ENCODE measurements around the gene LCOR. TPM values are rescaled to one million over a fixed set of nuclear protein-coding genes. Genes with fewer than 3 reads are reported as not detected.

Gene LCOR
- total RNA-seq, 2 donors from 2014 or later: 36.9 to 43.3 TPM

GRCh38 chr10:96880575-96880974 lies 48.5 kb downstream of the LCOR start:
- Mint-ChIP-seq H3K27ac (peak overlapping the region; percentile 35), H3K9me3 (no peaks in the 10 kb centered on the region), H3K27me3 (ENCODE audit: insufficient read depth) (no peaks in the 10 kb centered on the region), H3K4me3 (no peak overlapping the region), H3K4me1 (peaks cover 5% of the 10 kb centered on the region), H3K36me3 (ENCODE audit: low read depth) (peaks cover 10% of the 10 kb centered on the region)
- WGBS, 2 experiments (ENCODE audit: insufficient coverage in 1 of 2, insufficient read length in 1 of 2): 63% methylated on average over 2 of the region's 2 CpGs; no CpG with 5 or more reads in 1 of the 2 experiments
- Histone ChIP-seq H3K27ac (ENCODE audit: low read depth, low read length) (no peak overlapping the region), H3K4me1 (ENCODE audit: control insufficient read depth, insufficient read depth, low read length) (no peaks in the 10 kb centered on the region), H3K9me3 (ENCODE audit: control insufficient read depth, low read length) (no peaks in the 10 kb centered on the region), H3K9ac (ENCODE audit: extremely low read depth, low read length, poor library complexity, severe bottlenecking) (no peak overlapping the region), H3K4me3 (ENCODE audit: low read length) (no peak overlapping the region), H3K27me3 (ENCODE audit: control insufficient read depth, insufficient read depth, low read length, poor library complexity, severe bottlenecking) (no peaks in the 10 kb centered on the region), H3K36me3 (ENCODE audit: control insufficient read depth, insufficient read depth, low read length) (peaks cover 4% of the 10 kb centered on the region)
- no peak for DNase-seq
- TF ChIP-seq CTCF (conservative IDR thresholded peaks at IDR 0.05): no peak

GRCh38 chr10:96889415-96890171 lies 57.5 kb downstream of the LCOR start:
- Histone ChIP-seq H3K36me3 (ENCODE audit: control insufficient read depth, insufficient read depth, low read length) (peaks cover 29% of the 10 kb centered on the region), H3K27ac (ENCODE audit: low read depth, low read length) (no peak overlapping the region), H3K27me3 (ENCODE audit: control insufficient read depth, insufficient read depth, low read length, poor library complexity, severe bottlenecking) (no peaks in the 10 kb centered on the region), H3K4me1 (ENCODE audit: control insufficient read depth, insufficient read depth, low read length) (no peaks in the 10 kb centered on the region), H3K9ac (ENCODE audit: extremely low read depth, low read length, poor library complexity, severe bottlenecking) (no peak overlapping the region), H3K4me3 (ENCODE audit: low read length) (no peak overlapping the region), H3K9me3 (ENCODE audit: control insufficient read depth, low read length) (peaks cover 17% of the 10 kb centered on the region)
- Mint-ChIP-seq H3K4me3 (no peak overlapping the region), H3K36me3 (ENCODE audit: low read depth) (peaks cover 52% of the 10 kb centered on the region), H3K9me3 (peaks cover 23% of the 10 kb centered on the region), H3K27me3 (ENCODE audit: insufficient read depth) (no peaks in the 10 kb centered on the region), H3K4me1 (peaks cover 2% of the 10 kb centered on the region), H3K27ac (peak overlapping the region; percentile 73)
- 96% methylated on average over 6 to 12 of the region's 12 CpGs for WGBS, 2 experiments (ENCODE audit: insufficient coverage in 1 of 2, insufficient read length in 1 of 2)
- TF ChIP-seq CTCF (conservative IDR thresholded peaks at IDR 0.05): no peak
- no peak for DNase-seq

GRCh38 chr10:96890172-96890513 lies 58.0 kb downstream of the LCOR start:
- DNase-seq: no peak

More at GRCh38 chr10:96890172-96890513, 58.0 kb downstream of the LCOR start:
- H3K36me3 ChIP-seq (ENCODE audit: control insufficient read depth, insufficient read depth, low read length): peaks cover 29% of the 10 kb centered on the region
- peaks cover 51% of the 10 kb centered on the region for H3K36me3 Mint-ChIP-seq (ENCODE audit: low read depth)
- WGBS, 2 experiments (ENCODE audit: insufficient coverage in 1 of 2, insufficient read length in 1 of 2): 100% methylated on average over 1 of the region's 1 CpG; no CpG with 5 or more reads in 1 of the 2 experiments
- H3K4me3 Mint-ChIP-seq: no peak overlapping the region
- peaks cover 23% of the 10 kb centered on the region for H3K9me3 Mint-ChIP-seq
- H3K27ac Mint-ChIP-seq: peak overlapping the region; percentile 73
- no peak for TF ChIP-seq CTCF (conservative IDR thresholded peaks at IDR 0.05)
- H3K4me1 ChIP-seq (ENCODE audit: control insufficient read depth, insufficient read depth, low read length): no peaks in the 10 kb centered on the region
- H3K4me3 ChIP-seq (ENCODE audit: low read length): no peak overlapping the region
- H3K4me1 Mint-ChIP-seq: no peaks in the 10 kb centered on the region
- no peaks in the 10 kb centered on the region for H3K27me3 Mint-ChIP-seq (ENCODE audit: insufficient read depth)
- H3K9me3 ChIP-seq (ENCODE audit: control insufficient read depth, low read length): peaks cover 17% of the 10 kb centered on the region
- no peak overlapping the region for H3K27ac ChIP-seq (ENCODE audit: low read depth, low read length)
- no peaks in the 10 kb centered on the region for H3K27me3 ChIP-seq (ENCODE audit: control insufficient read depth, insufficient read depth, low read length, poor library complexity, severe bottlenecking)
- H3K9ac ChIP-seq (ENCODE audit: extremely low read depth, low read length, poor library complexity, severe bottlenecking): no peak overlapping the region

All from endodermal cell (in vitro differentiated cells).